PFSK-1 (cell line): Measurements from ENCODE around the gene KREMEN2.

Source experiments
- POLR2AphosphoS5 ChIP-seq: IDR thresholded peaks from 2 replicates; pipeline ENCODE4 v1.6.1; 2012; ENCODE audit warnings: low read depth, mild to moderate bottlenecking, control low read depth, low read length, moderate library complexity
- SIN3A ChIP-seq: IDR thresholded peaks from 2 replicates; pipeline ENCODE4 v1.6.1; 2012; ENCODE audit warnings: mild to moderate bottlenecking, low read length, moderate library complexity, borderline replicate concordance; ENCODE audit not compliant: insufficient read depth
- TAF1 ChIP-seq: IDR thresholded peaks from 2 replicates; pipeline ENCODE4 v1.6.1; 2012; ENCODE audit warnings: low read length, control low read depth, borderline replicate concordance; ENCODE audit not compliant: insufficient read depth

DNA sequence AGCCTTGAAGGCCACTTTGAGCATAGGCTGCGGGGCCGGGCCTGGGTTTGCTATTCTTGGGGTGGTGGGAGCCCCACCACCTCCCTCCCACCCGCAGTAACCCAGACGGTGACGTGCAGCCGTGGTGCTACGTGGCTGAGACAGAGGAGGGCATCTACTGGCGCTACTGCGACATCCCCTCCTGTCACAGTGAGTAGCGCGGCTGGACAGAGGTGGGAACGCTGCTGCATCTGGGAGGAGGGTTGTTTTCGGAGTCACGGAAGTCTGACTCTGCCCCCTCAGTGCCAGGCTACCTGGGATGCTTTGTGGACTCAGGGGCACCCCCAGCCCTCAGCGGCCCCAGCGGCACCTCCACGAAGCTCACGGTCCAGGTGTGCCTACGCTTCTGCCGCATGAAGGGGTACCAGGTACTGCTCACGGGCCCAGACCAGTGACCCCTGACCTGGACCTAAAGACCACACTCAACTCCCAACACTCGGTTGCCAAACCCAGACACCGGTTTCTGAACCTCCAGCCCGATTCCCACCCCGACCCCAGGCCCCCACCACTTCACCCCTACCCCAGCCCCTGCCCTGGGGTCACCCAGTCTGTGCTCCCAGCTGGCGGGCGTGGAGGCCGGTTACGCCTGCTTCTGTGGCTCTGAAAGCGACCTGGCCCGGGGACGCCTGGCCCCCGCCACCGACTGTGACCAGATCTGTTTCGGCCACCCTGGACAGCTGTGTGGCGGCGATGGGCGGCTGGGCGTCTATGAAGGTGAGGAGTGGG lies 2.1 kb downstream of the KREMEN2 start:
- TF ChIP-seq POLR2AphosphoS5 (no peak), TAF1 (no peak), SIN3A (no peak)
